DMS114 treated with DMSO at 0.1 percent for 48 hours (cell line): ENCODE results near the gene AREG.

Experiments used
- DNase-seq: peaks from one replicate; lab custom pipeline; 2025; ENCODE audit not compliant: unreplicated experiment; lab: John Stamatoyannopoulos, UW

Gene AREG

DNA sequence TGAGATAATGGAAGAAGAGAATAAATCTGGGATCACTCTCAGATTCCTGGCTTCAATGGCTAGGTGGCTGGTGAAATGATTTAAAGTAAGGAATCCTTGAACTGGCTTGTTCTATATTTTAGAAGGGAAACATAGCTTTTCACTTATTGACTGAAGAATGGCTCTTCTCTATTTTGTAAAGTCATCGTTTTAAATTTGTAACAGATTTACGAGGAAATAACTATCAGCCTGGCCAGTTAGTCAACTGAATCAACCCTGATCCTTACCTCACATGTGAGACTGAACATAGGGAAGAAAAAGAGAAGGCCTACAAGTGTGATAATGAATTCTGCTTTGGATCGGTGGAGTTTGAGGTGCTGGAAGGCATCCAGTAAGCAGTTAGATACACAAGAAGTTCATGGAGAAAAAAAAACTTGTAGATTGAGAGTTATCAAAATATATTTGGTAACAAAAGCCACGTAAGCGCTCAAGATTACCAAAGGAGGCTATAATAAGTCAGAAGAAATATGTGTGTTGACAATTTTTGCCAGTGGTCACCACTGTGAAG lies 12.0 kb downstream of the AREG start:
- DNase-seq = no peak

DNA sequence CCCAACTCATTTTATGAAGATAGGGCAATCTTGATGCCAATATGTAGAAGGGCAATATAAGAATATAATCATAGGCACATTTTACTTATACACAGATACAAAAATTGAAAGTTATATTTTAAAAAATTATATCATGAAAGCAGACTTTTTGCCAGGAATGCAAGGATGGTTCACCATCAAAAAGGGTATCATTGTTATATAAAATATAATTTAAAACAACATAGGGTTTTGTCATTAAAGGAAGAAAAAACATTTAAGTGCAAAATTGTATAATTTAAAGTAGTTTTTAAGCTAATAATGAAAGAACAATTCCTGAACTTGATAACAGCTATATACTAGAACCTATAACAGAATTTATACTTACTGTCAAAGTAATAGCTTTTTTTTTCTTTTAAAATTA lies 15.9 kb downstream of the AREG start:
- no peak for DNase-seq

DNA sequence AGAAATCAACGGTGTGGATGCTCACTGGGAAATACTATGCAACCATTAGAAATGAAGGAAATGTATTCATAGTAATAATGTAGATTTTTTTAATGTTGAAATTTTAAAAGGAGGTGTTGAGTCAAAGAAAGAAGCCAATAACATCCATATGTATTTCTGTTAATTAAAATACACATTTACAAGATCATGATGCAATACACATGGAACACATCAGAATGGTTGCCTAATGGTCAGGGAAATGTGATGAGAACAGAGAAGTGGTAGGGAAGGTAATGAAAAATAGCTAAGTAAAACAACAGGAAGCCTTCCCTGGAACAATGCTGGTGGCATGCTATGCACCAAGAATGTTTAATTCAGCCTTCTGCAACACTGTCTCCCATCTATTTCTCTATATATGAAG lies 18.2 kb downstream of the AREG start:
- no peak for DNase-seq

DNA sequence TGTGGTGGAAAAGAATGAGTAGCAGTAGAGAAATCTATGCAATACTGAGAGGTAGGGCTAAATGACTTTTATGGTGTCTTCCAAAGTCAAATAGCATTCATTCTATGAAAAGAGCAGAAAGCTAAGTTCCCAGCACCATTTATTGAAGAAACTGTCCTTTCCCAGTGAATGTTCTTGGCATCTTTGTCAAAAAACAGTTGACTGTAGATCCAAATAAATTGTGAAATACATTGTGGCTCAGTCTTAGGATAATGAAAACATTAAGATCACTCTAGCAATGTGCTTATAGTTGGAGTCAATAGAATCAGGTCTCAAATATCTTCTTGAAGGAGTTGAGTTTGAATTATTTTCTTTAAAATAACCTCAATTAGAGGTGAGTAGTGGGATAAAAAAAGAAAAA lies 19.4 kb downstream of the AREG start:
- no peak for DNase-seq

DNA sequence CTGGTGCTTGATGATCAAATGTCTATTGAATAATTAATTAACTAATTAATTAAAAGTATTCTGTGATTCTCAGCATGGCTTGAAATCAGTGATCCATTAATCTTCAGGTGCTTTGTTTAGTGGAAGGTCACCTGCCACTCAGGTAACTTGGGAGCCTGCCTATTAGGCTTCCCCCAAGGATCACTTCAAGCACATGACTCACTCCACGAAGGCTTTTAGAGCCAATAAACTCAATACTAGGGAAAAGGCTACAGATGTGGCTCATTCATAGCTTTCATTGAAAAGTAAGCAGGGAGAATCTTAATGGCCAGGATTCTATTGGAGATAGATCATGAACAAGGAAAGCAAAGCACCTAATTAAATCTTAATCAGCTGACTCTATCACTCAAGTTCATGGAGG lies 21.3 kb downstream of the AREG start:
- DNase-seq = no peak

DNA sequence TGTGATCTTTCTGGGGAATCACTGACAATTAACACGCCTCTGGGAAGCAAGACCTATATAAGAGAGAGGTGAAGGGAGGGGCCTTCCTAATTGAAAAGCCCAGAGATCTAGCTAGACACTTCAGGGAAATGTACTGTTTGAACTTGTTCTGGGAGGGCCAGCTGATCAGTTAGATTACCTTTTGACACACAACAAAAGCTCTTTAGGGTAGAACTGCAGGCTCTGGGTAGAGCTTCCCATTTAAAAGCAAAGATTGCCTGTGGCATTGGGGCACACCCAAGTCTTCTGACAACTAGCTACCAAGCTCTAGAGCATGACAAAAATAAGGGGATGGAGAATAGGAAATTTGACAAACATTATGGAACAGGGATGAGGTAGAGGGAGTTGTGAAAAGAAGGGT lies 26.3 kb downstream of the AREG start:
- DNase-seq = no peak

DNA sequence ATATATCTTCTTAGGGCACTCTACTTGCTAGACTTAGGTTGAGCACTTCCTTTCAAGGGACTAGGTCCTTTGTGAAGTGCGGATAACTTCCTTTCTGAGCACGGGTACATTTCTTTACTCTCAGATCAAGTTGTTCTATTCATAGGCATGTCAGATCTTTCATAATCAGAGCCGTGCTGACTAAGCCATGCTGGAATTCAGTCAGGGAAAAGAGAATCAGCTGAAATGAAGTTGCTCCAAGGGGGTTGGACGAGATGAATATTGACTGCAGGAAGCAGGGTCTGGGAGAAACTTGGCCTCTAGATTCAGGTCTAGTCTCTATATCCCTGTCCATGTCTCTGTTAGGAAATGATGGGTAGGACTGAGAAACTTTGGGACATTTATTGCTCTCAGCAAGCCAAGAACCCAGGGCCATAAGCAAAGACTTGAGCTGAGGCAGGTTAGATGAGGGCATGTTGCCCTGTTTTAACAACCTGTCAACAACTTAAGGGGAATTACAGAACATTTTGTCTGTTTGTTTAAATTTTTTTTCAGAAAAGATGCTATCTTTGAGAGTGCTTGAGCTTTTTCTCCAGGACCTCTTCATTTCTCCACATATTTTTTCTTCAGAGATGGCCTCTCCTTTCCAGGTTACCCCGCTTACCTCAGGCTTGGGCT lies 28.3 kb downstream of the AREG start:
- DNase-seq = no peak

DNA sequence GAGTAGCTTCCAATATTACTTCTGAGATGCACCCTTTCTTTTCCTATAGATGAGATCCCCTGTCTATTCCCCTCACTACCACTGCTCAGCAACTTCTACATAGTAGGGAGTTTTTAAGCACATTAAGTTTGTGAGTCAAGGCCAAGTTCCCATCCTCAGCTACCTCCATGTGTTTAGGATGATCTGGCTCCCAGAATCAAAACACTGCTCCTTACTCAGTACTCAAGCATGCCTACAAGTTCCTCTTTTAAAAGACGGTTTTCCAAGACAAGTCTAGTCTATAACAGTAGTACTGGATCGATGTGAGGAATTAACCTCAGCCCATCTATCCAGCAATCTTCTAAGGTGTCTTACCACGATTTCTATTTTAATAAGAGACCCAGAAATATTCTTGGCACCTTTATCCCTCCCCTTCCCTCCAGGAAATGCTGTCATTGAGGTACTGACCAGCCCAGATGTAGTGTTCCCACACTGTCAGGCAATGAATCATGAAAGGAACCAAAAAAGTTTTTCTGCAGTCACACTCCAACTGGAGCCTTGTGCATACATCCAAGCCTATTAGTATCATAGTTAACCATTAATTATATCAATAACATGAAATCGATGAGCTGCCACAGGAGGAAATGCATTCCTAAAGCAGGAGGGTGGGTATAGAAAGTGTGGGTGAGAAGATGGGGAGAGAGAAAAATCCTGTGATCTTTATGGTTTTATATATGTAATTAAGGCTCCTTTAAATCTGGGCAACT lies 29.6 kb downstream of the AREG start:
- DNase-seq = no peak

DNA sequence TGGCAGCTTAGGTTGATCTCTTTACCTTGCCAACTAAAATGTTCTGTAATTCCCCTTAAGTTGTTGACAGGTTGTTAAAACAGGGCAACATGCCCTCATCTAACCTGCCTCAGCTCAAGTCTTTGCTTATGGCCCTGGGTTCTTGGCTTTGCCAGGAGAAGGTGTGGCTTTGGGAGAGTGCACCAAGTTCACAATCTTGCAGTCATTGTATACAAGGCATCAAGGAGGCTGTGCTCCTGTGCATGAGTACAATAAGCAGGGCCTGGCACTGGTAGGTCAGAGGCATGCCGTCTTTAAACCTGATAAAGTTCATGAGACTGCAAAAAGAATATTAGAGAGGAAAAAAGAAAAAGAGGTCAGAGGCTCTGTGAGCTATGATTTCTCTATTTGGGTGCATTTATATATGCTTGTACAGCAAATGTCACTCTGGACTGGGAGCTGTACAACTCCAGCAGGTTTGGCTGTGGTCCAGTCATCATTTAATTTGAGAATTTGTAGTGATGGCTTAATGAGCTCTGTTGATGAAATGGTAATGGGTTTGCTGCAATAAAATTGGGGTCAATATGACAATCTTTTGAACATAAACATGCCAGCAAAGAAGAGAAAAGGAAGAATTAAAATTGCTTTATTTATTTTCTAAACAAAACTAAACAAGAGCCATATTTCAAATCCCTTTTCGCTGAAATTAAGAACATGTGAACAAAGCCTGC lies 30.3 kb downstream of the AREG start:
- no peak for DNase-seq

DNA sequence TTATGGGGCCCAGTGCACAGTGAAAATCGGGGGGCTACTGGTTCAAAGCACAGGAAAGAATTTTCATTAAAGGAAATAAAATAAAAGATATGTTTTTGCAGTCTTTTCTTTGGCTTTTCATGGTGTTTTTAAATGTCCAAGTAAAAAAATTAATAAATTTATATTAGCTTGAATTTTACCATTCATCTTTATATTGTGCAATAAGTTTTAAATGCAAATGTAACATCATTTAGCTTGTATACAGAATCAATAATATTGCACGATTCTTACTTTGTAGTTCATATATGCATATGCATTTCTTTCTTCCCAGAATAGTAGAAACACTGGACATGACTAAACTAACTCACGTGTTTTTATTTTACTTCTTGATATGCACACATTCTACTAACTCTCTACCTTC lies 31.0 kb downstream of the AREG start:
- DNase-seq = no peak

DNA sequence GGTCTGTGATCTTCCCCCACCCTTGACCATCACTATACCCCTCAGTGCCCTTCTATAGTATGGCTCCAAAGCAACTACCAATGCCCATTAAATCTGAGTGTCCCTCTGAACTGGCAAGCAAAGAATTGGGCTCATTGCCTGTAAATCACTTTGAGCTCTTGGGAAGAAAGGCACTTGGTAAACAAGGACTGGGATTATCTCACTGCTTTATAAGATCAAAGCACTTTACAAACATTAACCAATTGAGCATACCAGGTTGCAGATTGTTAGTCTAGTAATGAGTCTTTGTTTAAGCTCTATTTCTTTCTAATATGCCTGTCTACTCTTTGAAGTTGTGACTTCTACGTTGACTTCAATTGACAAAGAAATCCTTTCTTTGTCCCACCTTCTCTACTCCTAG lies 34.1 kb downstream of the AREG start:
- DNase-seq = no peak

DNA sequence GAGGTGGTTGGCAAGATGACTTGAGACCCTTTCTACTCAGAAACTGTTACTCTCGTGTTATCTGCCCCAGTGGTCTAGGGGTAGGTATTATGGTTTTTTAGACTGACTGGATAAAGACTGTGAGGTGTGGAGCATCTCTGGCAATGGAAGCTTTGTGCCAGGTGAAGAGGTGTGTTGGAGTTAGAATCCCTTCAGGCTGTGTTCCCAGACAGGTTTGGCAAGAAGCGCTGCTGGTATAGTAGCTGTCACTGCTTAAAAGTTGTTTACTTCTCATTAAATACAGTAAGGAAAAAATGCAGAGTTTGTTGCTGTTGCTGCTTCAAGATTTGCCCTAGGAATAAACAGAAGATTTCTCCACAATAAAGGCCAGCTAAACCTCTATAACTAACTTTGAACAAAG lies 35.3 kb downstream of the AREG start:
- DNase-seq = no peak

DNA sequence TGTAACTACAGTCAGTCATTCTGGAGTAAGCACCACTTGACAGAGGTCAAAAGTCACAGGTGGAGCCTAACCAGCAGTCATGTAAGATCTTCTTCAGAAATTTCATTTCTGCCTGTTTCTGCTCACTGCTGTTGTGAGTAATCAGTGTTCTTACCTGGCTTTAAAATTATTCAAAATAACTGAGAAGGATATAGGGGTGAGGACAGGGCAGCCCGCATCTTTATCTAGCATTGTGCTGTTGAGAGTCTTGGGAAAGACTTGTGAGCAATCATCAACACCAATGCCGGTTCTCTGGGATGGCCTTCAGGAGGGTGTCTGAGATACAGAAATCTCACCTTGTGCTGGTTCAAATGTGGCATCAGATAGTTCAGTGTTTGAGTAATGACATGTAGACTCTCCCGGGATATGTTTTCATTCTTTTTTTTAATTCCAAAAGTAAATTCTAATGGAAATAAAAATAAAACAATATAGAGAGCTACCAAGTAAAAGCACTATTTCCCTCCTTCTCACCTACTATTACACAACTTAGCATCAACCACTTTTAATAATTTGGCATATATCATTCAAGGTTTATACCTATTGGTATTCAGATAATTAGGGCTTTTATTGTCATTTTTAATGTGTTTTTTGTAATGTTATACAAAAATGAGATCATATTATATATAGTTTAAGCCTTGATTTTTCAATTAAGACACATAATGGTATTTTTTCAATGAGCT lies 37.1 kb downstream of the AREG start:
- no peak for DNase-seq

DNA sequence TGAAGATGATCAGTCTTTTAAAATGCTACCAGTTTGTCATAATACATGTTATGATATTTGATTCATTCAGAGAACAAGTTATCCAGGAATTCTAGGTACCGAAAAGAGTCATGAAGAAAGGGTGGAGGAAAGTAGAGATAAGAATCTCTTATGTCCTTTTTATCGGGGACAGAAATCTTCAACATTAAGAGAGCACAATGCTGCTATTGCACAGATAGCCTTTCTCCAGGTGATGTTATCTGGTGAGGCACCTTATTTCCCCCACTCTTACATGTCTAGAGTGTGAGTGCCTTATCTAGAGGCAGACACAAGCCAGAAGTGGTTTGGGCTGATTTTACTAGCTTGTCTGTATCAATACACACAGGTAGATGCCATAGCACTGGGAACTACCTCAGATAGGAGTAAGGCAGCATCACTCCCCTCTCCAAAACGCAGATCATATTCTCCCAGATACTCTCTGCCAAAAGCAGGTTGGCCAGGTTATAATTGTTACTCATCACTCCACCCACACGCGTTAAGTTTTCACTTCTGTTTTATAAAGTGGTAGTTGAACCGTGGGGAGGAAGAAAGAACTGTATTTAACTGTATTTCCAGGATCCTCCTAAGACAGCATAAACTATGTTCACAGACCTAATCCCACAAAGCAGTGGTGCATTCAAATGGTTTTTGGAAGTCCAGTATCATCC lies 38.4 kb downstream of the AREG start:
- DNase-seq = no peak

DNA sequence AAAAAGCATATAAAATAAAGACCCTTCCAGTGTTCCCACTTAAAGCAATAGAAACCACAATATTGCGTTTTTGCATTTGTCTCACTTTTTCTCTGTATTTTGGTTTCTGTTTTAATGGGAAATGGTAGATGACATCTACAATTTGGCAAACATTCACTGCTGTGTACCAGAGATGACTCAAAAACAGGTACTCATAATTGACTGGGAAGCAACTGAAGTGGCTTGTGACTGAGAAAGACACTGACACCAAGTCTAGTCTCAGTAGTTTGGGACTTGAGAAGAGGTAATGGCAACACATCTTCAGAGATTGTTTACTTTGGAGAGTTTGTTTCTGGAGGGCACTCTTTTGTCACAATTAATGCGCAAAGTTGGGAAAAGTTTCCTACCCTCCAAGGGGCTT lies 42.0 kb downstream of the AREG start:
- no peak for DNase-seq

DNA sequence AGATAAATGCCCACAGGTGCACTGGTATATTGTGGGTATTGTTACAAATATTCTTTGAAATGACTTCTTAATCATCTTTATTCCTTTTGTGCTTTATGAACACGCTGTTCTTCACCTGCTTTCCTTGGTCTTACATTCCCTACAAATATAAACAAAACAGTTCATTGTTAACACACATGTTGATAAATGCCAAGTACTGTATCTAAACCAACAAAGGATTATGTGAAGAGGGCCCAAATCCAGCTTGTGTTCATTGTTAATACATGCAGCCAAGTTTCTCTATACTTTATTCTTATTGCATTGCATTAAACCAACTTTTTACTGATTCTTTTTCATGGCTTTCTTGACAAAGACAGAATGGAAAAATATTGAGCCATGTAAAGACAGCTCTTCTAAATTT lies 42.8 kb downstream of the AREG start:
- DNase-seq = no peak

DNA sequence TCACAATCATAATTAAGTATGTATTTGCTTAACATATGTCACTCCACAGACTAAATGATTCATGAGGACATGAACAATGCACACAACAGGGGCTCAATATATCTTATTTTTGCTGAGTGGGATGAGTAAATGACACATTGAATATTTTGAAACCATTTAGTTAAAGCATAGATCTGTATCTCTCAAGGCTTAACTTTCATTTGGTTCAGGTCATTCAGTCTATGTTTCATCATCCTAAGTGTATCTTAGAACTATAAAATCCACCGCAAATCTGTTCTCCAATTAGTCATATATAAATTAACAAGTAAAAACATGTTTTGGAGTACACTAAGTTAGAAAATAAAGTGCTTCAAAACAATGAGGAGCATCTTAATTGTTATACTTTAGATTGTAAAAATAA lies 45.8 kb downstream of the AREG start:
- no peak for DNase-seq

DNA sequence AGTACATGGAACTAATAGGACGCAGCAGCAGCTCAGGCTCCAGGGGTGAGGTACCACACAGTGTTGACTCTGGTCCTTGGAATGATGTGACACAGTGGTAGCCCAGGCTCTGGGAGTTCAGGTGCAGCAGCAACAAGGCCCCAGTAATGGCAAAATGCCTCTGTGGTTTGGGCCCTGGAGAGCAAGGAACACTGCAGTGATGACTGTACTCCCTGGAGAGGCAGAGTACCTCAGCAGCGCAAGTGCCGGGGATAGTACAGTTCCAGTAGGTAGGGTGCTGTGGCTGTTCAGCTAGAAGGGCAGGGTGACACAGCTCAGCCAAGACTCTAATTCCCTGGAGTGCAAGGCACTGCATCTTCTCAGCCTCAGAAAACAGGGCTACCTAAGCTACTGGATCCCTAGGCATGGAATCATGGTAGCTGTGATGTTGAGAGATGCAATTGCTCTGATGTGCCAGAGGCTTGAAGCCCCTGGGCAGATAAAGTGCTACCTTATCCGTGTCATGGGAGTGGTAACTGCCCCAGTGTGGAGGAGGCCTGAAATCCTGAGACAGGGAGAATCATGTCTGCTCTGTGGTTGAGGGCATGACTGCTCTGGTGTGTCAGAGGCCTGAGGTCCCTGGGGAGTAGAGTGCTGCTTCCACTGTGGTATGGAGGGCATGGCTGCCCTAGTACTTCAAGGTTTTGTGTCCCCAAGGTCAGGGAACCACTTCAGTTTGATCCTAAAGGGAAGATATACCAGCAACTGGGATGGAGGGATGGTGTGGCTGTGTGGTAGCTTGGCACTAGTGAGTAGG lies 55.2 kb downstream of the AREG start:
- no peak for DNase-seq

DNA sequence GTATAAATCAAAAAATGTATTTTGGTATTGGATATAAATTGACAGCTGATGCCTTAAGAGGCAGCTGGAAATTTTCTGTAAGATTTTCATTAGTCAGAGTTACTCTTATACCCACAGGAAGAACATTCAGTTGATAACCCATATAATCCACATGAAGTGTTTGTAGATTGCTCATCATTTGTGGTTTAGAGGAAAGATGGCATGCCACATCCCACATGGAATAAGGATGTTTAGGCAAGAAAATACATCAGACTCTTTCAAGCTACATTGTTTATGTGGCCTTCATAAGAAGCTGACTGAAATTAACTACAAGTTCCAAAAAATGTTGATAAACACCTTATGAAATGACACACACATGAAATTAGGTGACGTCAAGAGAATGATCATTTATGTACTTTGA lies 56.6 kb downstream of the AREG start:
- DNase-seq = no peak

DNA sequence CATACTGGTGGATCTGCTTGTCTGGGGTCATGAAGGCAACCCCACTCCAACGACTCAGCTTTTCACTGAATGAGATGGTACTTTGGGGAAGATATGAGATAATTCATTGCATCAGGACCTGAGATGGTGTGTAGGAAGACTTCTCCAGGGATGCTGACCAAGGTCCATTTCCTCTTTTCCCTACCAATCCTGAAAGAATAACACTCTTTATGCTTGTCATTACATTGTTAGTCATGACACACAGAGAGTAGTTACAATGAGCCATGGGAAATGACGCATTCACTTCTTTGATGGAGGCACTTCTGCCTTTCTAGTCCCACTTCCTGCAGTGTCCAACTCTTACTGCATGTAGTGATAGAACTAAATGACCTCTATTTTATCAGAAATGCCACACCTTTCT lies 58.6 kb downstream of the AREG start:
- no peak for DNase-seq
